ENCODE data around the gene INPP5D. TPM values are rescaled to one million over a fixed set of nuclear protein-coding genes. Genes with fewer than 3 reads are reported as not detected.
"Not testable (repeated sequence)": the region's sequence is repeated elsewhere in the genome, so short reads cannot be mapped to it uniquely, and the experiment has no call there.

The INPP5D gene
- total RNA-seq, 3 donors from 2014 or later: 8.2 to 14.4 (median 9.1) TPM

- intact Hi-C loops (cut with DNase I, micrococcal nuclease): no loop called here
- Histone ChIP-seq H3K4me3 (no peak overlapping the region), H3K36me3 (ENCODE audit: low read depth) (no peaks in the 10 kb centered on the region), H3K4me1 (ENCODE audit: low read depth) (no peaks in the 10 kb centered on the region), H3K9me3 (no peaks in the 10 kb centered on the region)
- DNase-seq (no peak), ATAC-seq (no peak)
- no peak for TF ChIP-seq CTCF (IDR thresholded peaks at IDR 0.05)
These were observed 12.9 kb upstream of the INPP5D start for GRCh38 chr2:233047206-233047605.

- intact Hi-C loops (cut with DNase I, micrococcal nuclease): no loop called here
These were observed 12.5 kb upstream of the INPP5D start for GRCh38 chr2:233047667-233048066.

GRCh38 chr2:233048569-233049193 lies 11.5 kb upstream of the INPP5D start:
- intact Hi-C loops (cut with DNase I, micrococcal nuclease): no loop called here
- DNase-seq (no peak), ATAC-seq (no peak)
- no peaks in the 10 kb centered on the region for H3K36me3 ChIP-seq (ENCODE audit: low read depth)
- H3K9me3 ChIP-seq: no peaks in the 10 kb centered on the region
- H3K4me1 ChIP-seq (ENCODE audit: low read depth): no peaks in the 10 kb centered on the region
- H3K4me3 ChIP-seq: no peak overlapping the region
- no peak for TF ChIP-seq CTCF (IDR thresholded peaks at IDR 0.05)

More at GRCh38 chr2:233047667-233048066, 12.5 kb upstream of the INPP5D start:
- no peak for TF ChIP-seq CTCF (IDR thresholded peaks at IDR 0.05)
- H3K36me3 ChIP-seq (ENCODE audit: low read depth): no peaks in the 10 kb centered on the region
- ATAC-seq: no peak
- DNase-seq: no peak
- H3K4me3 ChIP-seq: no peak overlapping the region
- no peaks in the 10 kb centered on the region for H3K9me3 ChIP-seq
- no peaks in the 10 kb centered on the region for H3K4me1 ChIP-seq (ENCODE audit: low read depth)

- Histone ChIP-seq H3K4me3 (no peak overlapping the region), H3K36me3 (ENCODE audit: low read depth) (no peaks in the 10 kb centered on the region), H3K4me1 (ENCODE audit: low read depth) (no peaks in the 10 kb centered on the region), H3K9me3 (no peaks in the 10 kb centered on the region)
- DNase-seq (no peak), ATAC-seq (peak; percentile 40)
- TF ChIP-seq CTCF (IDR thresholded peaks at IDR 0.05): no peak
- intact Hi-C loops (cut with DNase I, micrococcal nuclease): no loop called here
These were observed 10.9 kb upstream of the INPP5D start for GRCh38 chr2:233049194-233049761.

- H3K9me3 ChIP-seq: no peaks in the 10 kb centered on the region
- intact Hi-C loops (cut with DNase I, micrococcal nuclease): no loop called here
- TF ChIP-seq CTCF (IDR thresholded peaks at IDR 0.05): no peak
- H3K4me1 ChIP-seq (ENCODE audit: low read depth): no peaks in the 10 kb centered on the region
- H3K36me3 ChIP-seq (ENCODE audit: low read depth): no peaks in the 10 kb centered on the region
- no peak for DNase-seq
- H3K4me3 ChIP-seq: no peak overlapping the region
- peak; percentile 19 for ATAC-seq
These were observed 8.6 kb upstream of the INPP5D start for GRCh38 chr2:233051241-233052149.

- DNase-seq; intact Hi-C loops (cut with DNase I, micrococcal nuclease); ATAC-seq; H3K9me3 ChIP-seq; H3K4me1 ChIP-seq (ENCODE audit: low read depth); H3K36me3 ChIP-seq (ENCODE audit: low read depth); H3K4me3 ChIP-seq: not testable (repeated sequence)
These were observed 7.6 kb upstream of the INPP5D start for GRCh38 chr2:233052517-233052916.
